ENCODE measurements around the gene SMTNL2. TPM values are rescaled to one million over a fixed set of nuclear protein-coding genes. Genes with fewer than 3 reads are reported as not detected.

The SMTNL2 gene
- total RNA-seq (41.5 and 56.8 TPM in 2 replicates), polyA plus RNA-seq (106 TPM in 2 replicates)

DNA sequence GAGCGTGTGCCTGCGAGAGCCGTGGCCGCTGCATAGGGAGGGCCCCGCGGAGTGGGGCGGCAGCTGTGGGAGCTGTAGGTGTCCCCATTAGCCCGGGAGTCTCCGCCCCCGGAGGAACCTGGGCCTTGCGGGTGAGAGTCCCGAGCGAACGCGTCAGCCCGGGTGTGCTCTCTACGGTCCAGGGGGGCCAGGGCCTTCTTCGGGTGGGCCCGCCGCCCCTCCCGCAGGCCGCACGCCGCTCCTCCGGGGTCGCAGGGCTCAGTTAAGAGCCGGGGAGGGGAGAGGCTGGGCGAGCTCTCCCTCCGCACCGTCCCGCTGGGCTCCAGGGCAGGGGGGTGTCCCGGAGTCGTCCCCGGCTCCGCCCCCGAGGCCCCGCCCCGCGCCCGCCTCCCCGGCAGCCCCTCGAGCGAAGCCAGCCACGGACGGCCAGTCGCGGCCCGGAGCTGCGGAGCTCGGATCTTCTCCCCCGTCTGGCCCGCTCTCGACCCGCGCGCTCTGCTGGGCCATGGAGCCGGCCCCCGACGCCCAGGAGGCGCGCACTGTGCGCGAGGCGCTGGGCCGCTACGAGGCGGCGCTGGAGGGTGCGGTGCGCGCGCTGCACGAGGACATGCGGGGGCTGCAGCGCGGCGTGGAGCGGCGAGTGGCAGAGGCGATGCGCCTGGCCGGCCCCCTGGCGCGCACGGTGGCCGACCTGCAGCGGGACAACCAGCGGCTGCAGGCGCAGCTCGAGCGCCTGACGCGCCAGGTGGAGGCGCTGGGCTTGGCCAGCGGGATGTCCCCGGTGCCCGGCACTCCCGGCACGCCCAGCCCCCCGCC is at the start of gene SMTNL2:
Gene SMTNL2, plus strand, starts transcription at position 429 of the 816 bp plus-strand sequence. Its CDS starts 77 bp downstream, at position 506.
- Histone ChIP-seq H4K20me1 (ENCODE audit: insufficient read depth, poor library complexity, severe bottlenecking) (peaks cover 3% of the 10 kb centered on the region), H3K9me3 (ENCODE audit: low read depth) (no peaks in the 10 kb centered on the region), H3K4me3 (peak within 1 kb of the TSS; percentile 70), H3K27me3 (no peaks in the 10 kb centered on the region), H3K4me1 (ENCODE audit: insufficient read depth) (peaks cover 49% of the 10 kb centered on the region), H3K27ac (peak within 1 kb of the TSS; percentile 89), H3K36me3 (replicated peaks; ENCODE audit: insufficient read depth, low read depth) (no peaks in the 10 kb centered on the region), H3K79me2 (peaks cover 60% of the 10 kb centered on the region), H3K9me2 (replicated peaks; ENCODE audit: insufficient read depth) (no peaks in the 10 kb centered on the region), H3K4me2 (peak within 1 kb of the TSS; percentile 84), H2AFZ (peak within 1 kb of the TSS; percentile 74)
- peak; percentile 83 for DNase-seq (ENCODE audit: low spot score)
- TF ChIP-seq EZH2 (IDR thresholded peaks at IDR 0.05; ENCODE audit: borderline replicate concordance) = no peak
- TF ChIP-seq EZH2phosphoT487 (IDR thresholded peaks at IDR 0.05; ENCODE audit: low read depth, severe bottlenecking, unreplicated experiment) = no peak
- TF ChIP-seq, protein P1, sequence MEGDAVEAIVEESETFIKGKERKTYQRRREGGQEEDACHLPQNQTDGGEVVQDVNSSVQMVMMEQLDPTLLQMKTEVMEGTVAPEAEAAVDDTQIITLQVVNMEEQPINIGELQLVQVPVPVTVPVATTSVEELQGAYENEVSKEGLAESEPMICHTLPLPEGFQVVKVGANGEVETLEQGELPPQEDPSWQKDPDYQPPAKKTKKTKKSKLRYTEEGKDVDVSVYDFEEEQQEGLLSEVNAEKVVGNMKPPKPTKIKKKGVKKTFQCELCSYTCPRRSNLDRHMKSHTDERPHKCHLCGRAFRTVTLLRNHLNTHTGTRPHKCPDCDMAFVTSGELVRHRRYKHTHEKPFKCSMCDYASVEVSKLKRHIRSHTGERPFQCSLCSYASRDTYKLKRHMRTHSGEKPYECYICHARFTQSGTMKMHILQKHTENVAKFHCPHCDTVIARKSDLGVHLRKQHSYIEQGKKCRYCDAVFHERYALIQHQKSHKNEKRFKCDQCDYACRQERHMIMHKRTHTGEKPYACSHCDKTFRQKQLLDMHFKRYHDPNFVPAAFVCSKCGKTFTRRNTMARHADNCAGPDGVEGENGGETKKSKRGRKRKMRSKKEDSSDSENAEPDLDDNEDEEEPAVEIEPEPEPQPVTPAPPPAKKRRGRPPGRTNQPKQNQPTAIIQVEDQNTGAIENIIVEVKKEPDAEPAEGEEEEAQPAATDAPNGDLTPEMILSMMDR (IDR thresholded peaks at IDR 0.05; ENCODE audit: poor library complexity) = no peak
- WGBS (ENCODE audit: low lambda C conversion rate, missing lambda C conversion rate) = under 1% methylated on average over 51 of the region's 100 CpGs

DNA sequence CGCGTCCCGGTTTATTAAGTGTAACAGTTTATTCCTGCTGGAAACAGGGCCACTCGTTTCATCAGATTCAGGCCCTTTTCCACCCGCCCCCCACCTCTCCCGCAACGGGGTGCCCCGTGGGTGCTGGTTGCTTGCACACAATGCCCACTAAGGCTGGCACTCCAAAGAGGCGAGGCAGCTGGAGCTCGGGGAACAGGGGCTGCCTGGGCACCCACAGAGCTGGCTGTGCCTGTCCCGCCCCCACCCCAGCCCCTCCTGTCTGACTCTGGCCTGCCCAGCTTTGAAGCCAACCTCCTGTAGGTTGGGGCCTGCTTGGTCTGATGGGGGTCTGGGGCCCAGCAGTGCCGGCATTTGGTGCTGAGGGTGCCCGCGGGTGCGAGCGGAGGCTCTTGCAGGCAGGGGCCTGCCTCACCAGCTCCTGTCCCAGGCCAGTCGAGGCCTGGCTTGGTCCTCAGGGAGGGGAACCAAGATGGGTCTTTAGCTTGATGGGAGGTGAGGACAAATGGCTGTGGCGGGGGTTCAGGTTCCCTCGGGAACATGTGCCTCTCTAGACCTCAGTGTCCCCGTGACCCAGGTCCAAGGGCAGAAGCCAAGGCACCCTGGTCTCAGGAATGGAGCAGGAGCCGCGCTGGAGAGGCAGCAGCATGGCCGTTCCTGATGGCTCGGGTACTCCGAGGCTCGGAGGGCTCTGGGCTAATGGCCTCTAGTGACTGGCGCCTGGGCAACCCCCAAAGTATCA is 49.2 kb upstream of the SMTNL2 start:
- no peaks in the 10 kb centered on the region for H3K9me2 ChIP-seq (replicated peaks; ENCODE audit: insufficient read depth)
- H3K36me3 ChIP-seq (replicated peaks; ENCODE audit: insufficient read depth, low read depth) = no peaks in the 10 kb centered on the region
- peaks cover 10% of the 10 kb centered on the region for H3K4me1 ChIP-seq (ENCODE audit: insufficient read depth)
- H3K27ac ChIP-seq = no peak overlapping the region
- H3K4me3 ChIP-seq = no peak overlapping the region
- H3K27me3 ChIP-seq = no peaks in the 10 kb centered on the region
- no peak overlapping the region for H2AFZ ChIP-seq
- DNase-seq (ENCODE audit: low spot score) = no peak
- 92% methylated on average over 23 of the region's 27 CpGs for WGBS (ENCODE audit: low lambda C conversion rate, missing lambda C conversion rate)
- no peaks in the 10 kb centered on the region for H3K9me3 ChIP-seq (ENCODE audit: low read depth)
- no peaks in the 10 kb centered on the region for H3K79me2 ChIP-seq
- H4K20me1 ChIP-seq (ENCODE audit: insufficient read depth, poor library complexity, severe bottlenecking) = no peaks in the 10 kb centered on the region
- no peak overlapping the region for H3K4me2 ChIP-seq
- TF ChIP-seq EZH2phosphoT487 (IDR thresholded peaks at IDR 0.05; ENCODE audit: low read depth, severe bottlenecking, unreplicated experiment) (no peak), EZH2 (IDR thresholded peaks at IDR 0.05; ENCODE audit: borderline replicate concordance) (no peak)
- TF ChIP-seq, protein P1 (IDR thresholded peaks at IDR 0.05; ENCODE audit: poor library complexity) = no peak

DNA sequence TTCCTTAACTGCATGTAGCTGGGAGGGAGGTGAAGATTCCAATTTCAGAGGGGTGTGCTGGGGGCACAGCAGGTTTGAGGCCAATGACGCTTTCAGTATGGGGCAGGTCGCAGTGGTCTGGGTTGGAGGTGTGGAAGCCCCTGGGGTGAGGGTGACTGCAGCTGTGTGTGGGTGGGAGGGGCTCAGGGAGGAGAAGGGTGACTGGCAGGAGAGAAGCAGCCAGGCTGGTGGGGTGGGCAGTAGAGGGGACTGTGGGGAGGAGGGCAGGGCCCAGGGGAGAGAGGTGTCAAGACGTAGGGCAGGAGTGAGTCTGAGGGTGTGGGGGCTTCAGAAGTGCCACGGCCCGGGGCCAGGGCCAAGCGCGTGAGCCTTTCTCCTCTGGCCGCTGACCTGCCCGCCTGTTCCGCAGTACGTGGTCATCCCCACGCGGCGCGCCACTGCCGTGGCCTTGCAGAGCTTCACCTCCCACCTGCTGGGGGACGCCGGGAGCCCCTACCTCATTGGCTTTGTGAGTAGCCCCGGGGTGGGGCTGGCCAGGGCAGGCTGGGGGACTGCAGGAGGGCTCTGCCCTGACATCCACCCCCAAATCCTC is 48.6 kb upstream of the SMTNL2 start:
- Histone ChIP-seq H3K27ac (no peak overlapping the region), H3K36me3 (replicated peaks; ENCODE audit: insufficient read depth, low read depth) (no peaks in the 10 kb centered on the region), H3K4me1 (ENCODE audit: insufficient read depth) (peaks cover 10% of the 10 kb centered on the region), H3K27me3 (no peaks in the 10 kb centered on the region), H4K20me1 (ENCODE audit: insufficient read depth, poor library complexity, severe bottlenecking) (no peaks in the 10 kb centered on the region), H3K4me3 (no peak overlapping the region), H3K9me3 (ENCODE audit: low read depth) (no peaks in the 10 kb centered on the region), H2AFZ (no peak overlapping the region), H3K9me2 (replicated peaks; ENCODE audit: insufficient read depth) (no peaks in the 10 kb centered on the region), H3K79me2 (no peaks in the 10 kb centered on the region), H3K4me2 (peak overlapping the region; percentile 53)
- DNase-seq (ENCODE audit: low spot score) = no peak
- no peak for TF ChIP-seq EZH2phosphoT487 (IDR thresholded peaks at IDR 0.05; ENCODE audit: low read depth, severe bottlenecking, unreplicated experiment)
- no peak for TF ChIP-seq EZH2 (IDR thresholded peaks at IDR 0.05; ENCODE audit: borderline replicate concordance)
- TF ChIP-seq, protein P1 (IDR thresholded peaks at IDR 0.05; ENCODE audit: poor library complexity) = no peak
- 81% methylated on average over 12 of the region's 19 CpGs for WGBS (ENCODE audit: low lambda C conversion rate, missing lambda C conversion rate)
